Activated CD4-positive, alpha-beta T cell treated with anti-CD3 and anti-CD28 coated beads for 1 hour (primary cell): Measurements from ENCODE around the gene TXNDC12.
"Not testable (repeated sequence)": the region's sequence is repeated elsewhere in the genome, so short reads cannot be mapped to it uniquely, and the experiment has no call there.

Experiments used
- DNase-seq: peaks from one replicate; pipeline ENCODE4 v3.0.0-alpha.2; 2020

Gene TXNDC12

DNA sequence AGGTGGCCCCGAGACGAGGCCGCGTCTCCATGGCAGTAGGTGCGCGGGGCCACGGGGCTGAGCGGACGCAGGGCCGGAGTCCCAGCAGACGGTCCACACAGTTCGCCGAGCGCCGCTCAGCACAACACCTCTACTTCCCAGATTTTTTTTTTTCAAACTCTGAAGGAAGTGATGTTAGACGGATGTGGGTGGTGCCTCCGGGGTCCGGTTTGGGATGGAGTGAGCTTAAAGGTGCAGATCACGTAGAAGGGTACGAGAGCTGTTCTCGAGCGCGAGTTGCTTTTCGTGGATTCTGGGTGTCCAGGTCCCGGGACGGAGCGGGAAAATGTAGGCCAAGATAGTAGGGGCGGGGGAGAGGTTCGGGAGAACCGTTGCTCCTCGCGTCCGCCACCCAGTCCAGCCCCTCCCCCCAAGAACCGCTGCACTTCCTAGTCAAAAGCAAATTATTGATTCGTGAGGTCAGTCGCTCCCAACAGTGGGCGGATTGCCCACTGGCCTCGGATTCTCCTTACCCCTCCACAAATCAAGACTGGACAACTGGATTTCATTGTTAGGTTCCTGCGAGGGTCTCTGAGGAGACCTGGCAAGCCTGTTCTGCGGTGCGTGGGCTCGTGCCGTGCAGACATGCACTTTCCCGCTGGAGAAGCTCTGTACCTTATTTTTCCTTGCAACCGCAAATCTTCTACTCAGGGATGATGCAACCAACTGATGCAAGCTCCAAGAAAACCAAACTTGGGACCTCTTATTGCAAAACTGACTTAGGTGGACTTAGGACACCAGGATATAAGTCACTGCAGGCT is at the start of gene TXNDC12:
TXNDC12 (minus strand) TSS at position 126 of the 800 bp plus-strand sequence; CDS start at position 31, 95 bp downstream.
- DNase-seq: peak; percentile 42

DNA sequence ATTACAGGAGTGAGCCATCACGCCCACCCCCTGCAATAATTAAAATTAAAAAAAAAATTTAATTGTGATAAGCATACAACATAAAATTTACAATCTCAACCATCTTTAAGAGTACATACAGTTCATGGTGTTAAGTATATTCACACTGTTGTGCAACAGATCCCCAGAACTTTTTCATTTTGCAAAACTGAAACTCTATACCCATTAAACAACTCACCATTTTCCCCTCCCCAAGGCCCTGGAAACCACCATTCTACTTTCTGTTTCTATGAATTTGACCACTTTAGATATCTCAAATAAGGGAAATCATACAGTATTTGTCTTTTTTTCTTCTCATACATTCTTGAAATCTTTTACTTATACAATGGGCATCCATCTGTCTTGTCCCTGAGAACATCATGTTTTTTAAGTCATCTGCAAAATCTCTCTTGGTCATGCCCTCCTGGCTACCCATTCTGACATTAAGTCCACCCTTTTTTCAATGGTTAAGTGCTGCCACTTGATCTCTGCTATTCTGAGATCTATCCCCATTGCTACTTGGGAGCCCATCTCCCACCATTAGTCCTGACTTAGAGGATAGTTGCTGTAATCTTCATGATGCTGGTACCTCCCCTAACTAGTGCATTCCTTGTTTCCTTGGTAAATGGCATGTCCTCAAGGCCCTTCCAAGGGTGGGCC is 47.5 kb upstream of the TXNDC12 start:
- DNase-seq: no peak

DNA sequence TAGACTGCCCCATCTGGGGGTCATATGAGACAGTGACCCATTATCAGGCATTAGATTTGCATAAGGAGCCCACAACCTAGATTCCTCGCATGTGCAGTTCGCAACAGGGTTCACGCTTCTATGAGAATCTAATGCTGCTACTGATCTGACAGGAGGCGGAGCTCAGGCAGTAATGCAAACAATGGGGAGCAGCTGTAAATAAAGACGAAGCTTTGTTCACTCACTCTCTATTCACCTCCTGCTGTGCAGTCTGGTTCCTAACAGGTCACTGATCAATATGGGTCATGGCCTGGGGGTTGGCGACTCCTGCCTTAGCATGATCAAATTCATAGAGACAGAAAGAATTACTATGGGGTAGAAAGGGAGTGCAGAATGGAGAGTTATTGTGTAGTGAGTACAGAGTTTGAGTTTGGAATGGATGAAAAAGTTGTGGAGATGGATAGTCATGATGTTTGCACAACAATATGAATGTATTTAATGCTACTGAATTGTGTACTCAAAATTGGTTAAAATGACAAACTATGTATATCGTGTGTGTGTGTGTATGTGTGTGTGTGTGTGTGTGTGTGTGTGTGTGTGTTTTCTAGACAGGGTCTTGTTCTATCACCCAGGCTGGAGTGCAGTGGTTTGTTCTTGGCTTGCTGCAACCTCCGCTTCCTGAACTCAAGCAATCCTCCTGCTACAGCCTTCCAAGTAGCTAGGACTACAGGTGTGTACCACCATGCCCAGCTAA is 43.3 kb upstream of the TXNDC12 start:
- no peak for DNase-seq

DNA sequence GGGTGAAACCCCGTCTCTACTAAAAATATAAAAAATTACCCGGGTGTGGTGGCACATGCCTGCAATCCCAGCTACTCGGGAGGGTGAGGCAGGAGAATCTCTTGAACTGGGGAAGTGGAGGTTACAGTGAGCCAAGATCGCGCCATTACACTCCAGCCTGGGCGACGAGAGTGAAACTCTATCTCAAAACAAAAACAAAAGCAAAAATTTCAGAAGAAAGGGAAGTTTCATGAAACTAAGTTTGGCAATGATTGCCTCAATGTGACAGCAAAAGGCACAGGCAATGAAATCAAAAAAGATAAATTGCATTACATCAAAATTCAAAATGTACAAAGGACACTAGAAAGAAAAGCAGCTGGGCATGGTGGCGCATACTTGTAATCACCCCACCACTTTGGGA is 41.2 kb upstream of the TXNDC12 start:
- no peak for DNase-seq

DNA sequence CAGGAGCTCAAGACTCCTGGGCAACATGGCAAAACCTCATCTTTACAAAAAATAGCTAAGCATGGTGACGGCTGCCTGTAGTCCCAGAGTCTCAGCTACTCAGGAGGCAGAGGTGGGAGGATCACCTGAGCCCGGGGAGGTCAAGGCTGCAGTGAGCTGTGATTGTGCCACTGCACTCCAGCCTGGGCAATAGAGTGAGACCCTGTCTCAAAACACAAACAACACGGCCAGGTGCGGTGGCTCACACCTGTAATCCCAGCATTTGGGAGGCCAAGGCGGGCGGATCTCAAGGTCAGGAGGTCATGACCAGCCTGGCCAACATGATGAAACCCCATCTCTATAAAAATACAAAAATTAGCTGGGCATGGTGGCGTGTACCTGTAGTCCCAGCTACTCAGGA is 39.3 kb upstream of the TXNDC12 start:
- not testable (repeated sequence) for DNase-seq

DNA sequence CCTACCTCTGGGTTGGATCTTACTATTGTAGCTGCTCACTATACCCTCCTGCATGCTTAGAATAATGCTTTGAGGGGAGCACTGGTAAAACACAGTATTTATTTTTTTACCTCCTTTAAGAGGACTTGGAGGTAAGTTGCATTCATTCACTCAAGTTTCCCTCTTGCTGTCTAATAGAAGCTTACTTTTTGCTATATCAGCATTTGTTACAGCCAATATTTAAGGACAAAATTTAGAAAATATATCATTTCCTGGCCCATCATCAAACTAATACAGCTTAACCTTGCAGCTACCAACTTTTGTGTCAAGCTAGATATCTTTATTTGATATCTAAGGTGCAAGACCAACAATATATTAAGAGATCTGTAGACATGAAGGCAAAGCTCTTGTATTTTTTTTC is 32.9 kb upstream of the TXNDC12 start:
- not testable (repeated sequence) for DNase-seq

DNA sequence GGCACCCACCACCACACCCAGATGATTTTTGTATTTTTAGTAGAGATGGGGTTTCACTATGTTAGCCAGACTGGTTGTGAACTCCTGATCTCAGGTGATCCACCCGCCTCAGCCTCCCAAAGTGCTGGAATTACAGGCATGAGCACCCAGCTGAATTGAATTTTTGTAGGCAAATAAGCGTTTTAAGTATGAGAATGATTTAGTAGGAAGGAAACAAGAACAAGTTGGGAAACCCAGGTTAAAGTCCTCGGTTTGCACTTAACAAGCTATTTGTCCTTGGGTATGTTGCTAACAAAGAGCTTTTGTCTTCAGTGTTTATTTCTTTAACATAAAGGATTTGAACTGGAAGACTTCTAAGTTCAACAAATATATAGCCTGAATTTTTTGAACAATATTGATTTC is 25.0 kb upstream of the TXNDC12 start:
- no peak for DNase-seq

DNA sequence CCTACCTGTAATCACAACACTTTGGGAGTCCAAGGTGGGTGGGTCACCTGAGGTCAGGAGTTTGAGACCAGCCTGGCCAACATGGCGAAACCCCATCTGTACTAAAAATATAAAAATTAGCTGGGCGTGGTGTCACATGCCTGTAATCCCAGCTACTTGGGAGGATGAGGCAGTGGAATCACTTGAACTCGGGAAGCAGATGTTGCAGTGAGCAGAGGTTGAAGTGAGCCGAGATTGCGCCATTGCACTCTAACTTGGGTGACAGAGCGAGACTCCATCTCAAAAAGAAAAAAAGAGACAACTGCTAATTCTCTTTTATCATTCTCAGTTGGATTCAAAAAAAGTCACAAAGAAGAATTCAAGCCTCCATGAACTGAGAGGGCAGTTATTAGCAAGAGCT is 22.3 kb upstream of the TXNDC12 start:
- DNase-seq: not testable (repeated sequence)

DNA sequence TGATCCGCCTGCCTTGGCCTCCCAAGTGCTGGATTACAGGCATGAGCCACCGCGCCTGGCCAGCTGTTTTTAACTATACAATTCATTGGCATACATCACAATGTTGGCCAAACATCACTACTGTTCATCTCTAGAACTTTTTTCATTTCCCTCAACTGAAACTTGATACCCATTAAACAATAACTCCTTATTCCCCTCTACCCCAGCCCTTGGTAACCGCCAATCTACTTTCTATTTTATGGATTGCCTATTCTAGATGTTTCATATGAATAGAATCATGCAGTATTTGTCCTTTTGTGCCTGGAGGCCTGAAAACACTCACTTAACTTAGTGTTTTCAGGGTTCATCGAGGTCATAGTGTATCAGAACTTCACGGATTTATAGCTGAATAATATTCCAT is 17.3 kb upstream of the TXNDC12 start:
- no peak for DNase-seq

DNA sequence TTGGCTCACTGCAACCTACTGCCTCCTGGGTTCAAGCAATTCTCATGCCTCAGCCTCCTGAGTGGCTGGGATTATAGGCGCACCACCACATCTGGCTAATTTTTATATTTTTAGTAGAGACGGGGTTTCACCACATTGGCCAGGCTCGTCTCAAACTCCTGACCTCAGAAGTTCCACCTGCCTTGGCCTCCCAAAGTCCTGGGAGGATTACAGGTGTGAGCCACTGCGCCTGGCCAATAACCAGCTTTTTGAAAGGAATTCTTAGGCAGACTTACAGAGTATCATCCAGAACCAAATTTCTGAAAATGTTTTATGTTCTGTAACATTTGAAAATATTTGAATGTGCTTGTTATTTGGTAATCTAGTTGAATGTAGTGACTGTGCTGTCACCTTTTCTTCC is 15.7 kb upstream of the TXNDC12 start:
- DNase-seq: no peak

DNA sequence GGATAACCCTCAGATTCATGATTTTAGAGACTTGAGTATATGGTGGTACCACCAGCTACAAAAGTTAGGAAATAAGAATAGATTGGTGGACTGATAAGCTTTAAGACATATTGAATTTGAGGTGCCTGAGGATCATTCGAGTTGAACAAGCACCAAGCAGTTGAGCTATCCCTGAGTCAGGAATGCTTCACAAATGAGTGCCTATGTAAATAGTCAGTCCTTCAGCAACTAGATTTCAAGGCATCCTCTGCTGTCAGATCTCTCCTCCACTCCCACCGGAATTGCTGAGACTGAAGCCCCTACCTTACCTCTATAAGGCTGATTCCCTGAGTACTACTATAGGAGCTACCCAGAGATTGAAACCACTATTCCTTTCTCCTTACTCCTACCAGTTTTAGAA is 8.2 kb upstream of the TXNDC12 start:
- no peak for DNase-seq

DNA sequence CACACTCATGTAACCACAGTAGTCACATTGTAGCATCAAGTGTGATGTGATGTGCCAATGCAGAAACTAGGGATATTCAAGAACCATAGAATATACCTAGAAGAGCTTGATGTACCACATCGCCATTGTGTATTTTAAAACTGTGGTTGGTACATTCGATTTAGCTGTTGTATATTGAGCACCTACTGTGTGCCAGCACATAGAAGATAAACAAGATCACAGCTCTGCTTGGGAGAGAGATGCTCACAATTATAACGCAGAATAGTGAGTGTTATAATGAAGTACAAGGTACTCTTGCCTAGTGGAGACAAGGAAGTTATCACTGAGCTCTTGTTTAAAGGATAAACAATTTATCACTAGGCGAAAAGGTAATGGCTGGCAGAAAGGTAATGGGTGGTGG is 5.8 kb upstream of the TXNDC12 start:
- no peak for DNase-seq

DNA sequence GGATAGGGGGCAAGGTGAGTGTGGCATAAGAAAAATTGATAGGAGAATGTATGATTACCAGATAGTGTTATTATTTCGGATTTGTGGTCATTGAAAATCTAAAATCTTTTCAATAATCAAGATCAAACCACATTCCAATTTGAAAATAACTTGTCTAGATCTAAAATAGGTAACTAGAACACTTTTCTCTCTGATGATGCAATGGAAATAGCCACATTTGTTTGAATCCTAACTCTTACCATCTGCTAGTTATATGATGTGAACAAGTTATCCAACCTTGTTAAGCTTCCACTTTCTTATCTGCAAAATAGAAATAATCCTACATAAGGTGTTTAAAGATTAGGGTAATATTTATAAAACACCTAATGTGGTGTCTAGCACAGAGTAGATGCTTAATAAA is 4.9 kb upstream of the TXNDC12 start:
- no peak for DNase-seq

DNA sequence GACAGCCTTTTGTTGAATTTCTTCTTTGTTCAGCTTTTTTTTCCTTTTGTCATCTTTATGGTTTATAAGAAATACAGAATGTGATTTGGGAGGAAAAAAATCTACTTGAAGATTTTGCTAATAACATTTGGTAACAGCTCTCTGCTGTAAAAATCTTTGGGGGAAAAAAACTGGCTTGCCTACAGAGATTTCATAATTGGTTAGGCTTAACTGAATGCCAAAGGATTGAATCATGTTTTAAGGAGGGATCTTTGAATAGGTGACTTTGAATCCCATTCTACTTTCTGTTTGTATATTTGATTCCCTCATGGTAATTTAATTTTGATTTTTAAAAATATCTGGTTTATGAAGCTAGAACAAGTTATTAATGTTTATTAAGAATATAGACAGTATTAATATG is 4.3 kb upstream of the TXNDC12 start:
- DNase-seq: no peak

DNA sequence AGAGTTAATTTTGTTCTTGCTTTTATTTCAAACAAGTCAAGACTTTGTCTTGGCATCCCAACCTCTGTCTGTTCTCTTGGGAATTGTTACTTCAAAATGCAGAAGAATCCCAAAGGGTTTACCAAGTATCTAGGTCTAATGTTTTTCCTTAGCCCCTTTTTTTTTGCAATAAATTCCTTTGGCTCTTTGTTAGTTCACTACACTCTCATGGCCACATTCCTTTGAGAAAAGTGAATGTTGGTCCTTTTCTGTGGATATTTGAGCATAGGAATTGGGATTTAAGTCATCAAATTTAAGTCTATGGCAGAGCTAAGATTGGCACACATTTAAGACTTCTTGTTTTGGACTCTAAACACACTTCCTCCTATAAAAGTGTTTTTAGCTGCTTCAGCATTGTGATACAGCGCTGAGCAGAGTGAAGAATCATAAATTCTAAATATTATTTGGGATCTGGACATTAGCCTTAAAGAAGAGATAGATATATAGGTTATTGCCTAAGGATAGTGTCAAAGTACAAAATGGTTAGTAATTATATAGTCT is 3.0 kb upstream of the TXNDC12 start:
- DNase-seq: no peak

DNA sequence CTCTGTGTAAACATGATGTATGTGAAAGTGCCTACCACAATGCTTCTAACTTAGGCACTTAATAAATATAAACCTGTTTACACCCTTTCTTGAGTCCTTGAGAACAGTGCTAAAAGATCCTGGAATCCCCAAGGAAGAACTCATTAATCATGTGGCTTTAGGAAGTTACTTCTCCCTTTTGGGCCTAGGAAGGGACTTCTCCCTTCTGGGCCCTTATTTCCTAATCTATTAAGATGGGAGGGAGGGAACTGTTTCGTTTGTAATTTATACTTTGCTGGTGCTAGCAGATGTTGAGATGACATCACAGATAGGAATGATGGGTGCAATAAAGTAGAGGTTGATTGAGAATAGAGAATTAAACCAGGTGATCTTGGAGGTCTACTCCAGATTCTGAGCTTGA is 2.3 kb upstream of the TXNDC12 start:
- DNase-seq: no peak

DNA sequence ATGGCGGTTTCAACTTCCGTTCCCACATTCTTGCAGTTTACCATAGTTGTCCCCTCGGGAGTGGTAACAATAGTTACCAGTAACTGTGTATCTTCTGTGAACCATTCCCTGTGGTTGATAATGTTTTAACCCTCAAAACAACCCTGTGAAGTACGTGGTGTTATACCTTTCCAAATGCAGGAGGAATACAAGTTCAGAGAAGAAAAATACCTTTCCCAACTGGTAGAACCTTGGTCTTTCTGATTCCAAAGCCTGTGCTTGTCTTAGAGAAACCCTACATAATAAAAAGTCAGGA is 1.9 kb upstream of the TXNDC12 start:
- DNase-seq: no peak

DNA sequence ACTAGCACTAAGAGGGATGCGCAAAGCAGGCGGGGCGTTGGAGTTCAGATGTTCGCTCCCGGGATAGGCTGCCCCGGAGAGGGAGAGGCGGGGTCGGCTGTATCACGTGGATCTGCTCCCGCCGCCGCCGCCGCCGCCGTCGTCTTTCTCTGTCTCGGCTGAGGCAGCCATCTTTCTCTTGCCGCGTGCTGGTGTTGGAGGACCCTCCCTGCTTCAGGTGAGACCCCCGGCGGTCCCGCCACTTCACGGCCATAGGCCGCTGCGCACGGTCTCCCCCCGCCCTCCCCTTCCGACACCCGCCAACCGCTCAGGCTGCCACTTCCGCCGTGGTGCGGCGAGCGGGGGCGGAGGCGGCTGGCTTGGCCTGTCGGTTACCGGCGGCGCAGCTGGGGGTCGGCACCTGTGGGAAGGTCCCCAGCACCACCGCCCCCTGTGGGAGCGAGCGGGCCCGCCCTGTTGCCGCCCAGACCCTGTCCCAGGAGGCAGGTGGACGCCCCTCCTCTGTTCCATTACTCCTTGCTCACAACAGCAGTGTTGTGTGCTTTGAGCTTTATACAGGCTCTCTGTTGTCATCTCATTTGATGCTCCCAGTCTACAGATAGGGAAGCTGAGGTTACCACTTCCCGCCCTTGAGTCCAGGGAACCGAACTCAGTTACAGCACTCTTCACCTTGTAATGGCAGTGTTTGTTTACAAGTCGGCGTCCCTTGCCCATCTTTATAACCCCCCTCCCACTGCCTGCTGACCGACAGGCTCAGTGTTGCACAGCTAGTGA is 1.4 kb upstream of the TXNDC12 start, which contains the start of gene BTF3L4:
BTF3L4 (plus strand) TSS at position 133 of the 774 bp plus-strand sequence. CDS start 3,553 bp downstream, outside the sequence.
- peak; percentile 86 for DNase-seq

DNA sequence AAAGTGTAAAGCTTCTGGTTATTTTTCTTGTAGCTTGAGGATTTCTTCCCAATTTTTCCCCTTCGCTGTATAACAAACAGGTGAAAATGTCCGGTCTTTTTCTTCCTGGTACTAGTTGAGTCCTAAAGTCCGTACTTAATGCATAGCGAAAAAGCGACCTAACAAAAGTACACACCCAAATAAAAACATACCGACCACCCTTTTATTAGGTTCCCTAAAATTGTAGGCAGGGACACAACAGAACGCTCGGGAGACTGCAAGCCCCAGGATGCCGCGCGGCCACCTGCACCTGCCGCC is 823 bp upstream of the TXNDC12 start:
- DNase-seq: no peak

DNA sequence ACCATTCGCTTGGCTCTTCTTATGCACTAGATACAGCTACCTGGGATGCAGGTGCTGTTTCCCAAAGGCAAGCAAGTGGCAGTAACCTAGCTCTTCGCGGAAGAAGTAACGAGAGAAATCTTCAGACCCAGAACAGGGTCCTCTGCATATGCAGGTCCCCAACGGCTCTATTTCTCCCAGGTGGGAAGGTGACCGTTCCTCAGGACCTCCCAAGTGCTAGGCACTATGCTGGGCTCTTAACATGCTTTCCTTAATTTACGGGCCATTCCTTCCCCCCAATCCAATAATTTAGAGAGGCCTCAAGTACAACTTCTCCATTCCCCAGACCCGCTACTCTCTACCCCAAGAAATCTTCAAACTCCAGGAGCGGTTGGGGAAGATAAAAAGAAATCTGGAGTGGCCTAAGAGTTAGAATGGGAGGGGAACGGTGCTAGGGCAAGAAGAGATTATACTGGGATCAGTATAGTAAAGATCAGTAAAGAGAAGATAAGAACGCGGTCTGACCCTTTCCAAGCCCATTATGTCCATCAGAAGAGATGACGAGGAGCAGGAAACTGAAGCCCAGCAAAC is 410 bp downstream of the TXNDC12 start:
- DNase-seq: no peak

DNA sequence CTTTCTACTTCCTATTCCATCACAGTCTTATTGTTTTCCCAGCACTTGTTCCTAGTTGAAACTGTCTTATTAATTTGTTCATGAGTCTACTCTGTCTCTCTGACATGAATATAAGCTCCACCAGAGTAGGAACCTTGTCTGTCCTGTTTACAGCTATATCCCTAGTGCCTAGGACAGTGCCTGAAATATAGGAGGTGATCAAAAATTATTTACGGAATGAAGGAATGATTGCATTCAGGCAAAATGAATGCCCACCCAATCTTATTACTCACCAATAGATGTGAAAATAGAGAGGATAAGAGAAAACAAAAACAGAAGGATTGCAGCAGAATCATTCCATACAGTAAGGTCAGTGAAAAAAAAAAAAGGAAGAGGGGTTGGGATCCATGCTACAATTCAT is 1.1 kb downstream of the TXNDC12 start:
- no peak for DNase-seq

DNA sequence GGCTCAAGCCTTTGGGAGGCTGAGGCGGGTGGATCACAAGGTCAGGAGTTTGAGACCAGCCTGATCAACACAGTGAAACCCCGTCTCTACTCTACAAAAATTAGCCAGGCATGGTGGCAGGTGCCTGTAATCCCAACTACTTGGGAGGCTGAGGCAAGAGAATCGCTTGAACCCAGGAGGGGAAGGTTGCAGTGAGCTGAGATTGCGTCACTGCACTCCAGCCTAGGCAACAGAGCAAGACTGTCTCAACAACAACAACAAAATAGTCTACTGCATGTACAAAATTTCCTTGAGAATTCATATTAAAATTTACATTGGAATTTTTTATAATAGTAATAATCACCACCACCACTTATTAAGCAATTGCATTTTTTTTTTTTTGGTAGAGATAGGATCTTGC is 5.7 kb downstream of the TXNDC12 start:
- DNase-seq: not testable (repeated sequence)
